Measurements from ENCODE around the gene SLC6A5. TPM values are rescaled to one million over a fixed set of nuclear protein-coding genes. Genes with fewer than 3 reads are reported as not detected.

Gene SLC6A5
- total RNA-seq, 2 donors from 2014 or later = 0.16 TPM; not detected in 1

DNA sequence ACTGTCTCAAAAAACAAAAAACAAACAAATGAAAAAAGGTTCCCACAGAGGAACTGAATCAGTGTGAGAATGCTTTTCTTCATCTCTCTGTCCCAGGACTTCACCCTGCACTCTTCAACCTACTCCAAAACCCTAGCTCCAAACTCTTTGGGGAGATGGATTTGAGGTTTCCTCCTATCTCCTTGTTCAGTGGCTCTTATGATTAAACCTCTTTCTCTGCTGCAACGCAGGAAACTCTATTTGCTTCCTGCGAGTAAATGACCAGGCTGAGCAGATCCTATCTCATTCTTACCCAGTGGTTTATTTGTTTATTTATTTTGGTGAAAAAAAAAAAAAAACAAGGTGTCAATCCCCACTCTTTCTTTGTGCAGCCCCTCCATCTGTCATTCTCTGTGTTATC, 12.0 kb downstream of the SLC6A5 start:
- intact Hi-C loops (cut with DNase I) = loop anchor here in 1 of 2 donors (2.0 kb wide), 1 partner anchor 221 kb away; no protein-coding TSS in a partner anchor
- ATAC-seq = no peak
- no peak for DNase-seq

DNA sequence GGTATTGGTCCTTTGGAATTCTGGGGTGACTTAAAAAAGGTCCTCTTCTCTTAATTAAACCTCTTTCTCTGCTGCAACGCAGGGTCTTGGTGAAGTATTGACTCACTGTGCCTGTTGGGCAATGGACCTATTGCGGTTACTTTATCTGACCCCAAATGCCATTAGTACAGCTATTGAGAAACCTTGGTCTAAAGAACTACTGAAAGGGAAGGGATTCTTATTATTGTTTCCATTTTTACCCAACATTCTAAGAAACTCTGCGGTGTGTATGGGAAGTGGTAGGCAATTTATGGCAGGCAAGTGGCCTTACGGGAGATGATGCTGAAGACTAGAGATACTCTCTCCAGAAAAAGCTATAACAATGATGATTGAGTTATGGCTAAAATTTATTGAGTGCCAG, 12.5 kb downstream of the SLC6A5 start:
- ATAC-seq = no peak
- intact Hi-C loops (cut with DNase I) = loop anchor here in 1 of 2 donors (2.0 kb wide), 1 partner anchor 221 kb away; no protein-coding TSS in a partner anchor
- no peak for DNase-seq

GRCh38 chr11:20612416-20612815, 13.0 kb downstream of the SLC6A5 start:
- ATAC-seq (no peak), DNase-seq (no peak)
- intact Hi-C loops (cut with DNase I) = no loop called here

DNA sequence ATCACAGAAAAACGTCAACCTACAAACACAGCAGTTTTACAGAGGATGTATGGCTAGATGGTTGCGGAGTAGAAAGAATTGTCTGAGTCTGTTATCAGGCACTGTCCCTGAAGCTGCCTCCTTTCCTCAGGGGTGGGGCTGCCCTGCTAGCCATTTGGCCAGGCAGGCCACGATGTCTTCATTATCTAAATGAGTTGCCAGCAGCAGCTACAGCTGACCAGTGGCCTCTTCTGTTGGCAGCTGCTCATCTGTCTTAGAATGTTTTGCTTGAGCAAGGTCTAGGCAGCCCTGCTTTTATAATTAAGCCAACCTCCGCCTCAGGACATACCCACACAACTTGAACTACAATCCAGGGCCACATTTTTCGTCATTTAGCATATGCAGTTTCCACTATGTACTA, 17.5 kb downstream of the SLC6A5 start:
- intact Hi-C loops (cut with DNase I) = no loop called here
- ATAC-seq (peak; percentile 31 to 32), DNase-seq (no peak)

GRCh38 chr11:20617346-20618005, 18.1 kb downstream of the SLC6A5 start:
- peak; percentile 78 to 87 for ATAC-seq
- intact Hi-C loops (cut with DNase I) = no loop called here
- DNase-seq = no peak

DNA sequence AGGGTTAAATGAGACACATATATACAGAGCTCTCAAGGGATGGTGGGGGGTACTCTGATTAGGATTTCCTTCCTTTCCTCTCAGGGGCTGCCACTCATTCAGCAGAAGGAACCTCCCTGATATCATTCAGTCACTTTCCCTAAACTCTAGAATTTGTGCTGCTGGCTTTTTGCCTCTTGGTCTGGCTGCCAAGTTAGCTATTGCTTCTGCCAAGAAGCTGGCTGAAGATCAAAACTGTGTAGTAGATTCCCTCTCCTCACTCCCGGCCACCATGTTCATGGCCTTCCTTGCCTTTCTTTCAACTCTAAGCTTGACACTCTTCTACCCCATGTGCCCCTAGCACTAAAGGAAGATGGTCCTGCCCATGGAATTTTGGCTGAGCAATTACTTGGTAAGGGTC, 18.7 kb downstream of the SLC6A5 start:
- DNase-seq = no peak
- ATAC-seq = peak in 1 of 2 donors; percentile 53
- intact Hi-C loops (cut with DNase I) = no loop called here

DNA sequence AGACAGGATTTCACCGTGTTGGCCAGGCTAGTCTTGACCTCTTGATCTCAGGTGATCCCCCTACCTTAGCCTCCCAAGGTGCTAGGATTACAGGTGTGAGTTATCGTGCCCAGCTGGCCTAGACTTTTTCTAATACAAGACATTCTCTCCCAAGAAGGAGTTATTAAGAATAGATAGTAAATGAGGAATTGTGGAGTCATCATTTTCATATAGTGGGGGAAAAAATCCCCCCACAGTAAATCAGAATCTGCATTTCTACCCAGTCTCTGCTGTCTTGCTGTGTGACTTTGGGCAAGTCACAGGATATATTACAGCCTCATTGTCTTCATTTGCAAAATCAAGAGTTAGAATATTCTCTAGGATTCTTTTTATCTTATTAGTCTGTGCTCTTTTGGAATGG, 21.6 kb downstream of the SLC6A5 start:
- DNase-seq (no peak), ATAC-seq (no peak)
- intact Hi-C loops (cut with DNase I) = no loop called here

- intact Hi-C loops (cut with DNase I) = no loop called here
- ATAC-seq = no peak
- no peak for DNase-seq
These were observed 22.3 kb downstream of the SLC6A5 start for GRCh38 chr11:20621679-20622078.

DNA sequence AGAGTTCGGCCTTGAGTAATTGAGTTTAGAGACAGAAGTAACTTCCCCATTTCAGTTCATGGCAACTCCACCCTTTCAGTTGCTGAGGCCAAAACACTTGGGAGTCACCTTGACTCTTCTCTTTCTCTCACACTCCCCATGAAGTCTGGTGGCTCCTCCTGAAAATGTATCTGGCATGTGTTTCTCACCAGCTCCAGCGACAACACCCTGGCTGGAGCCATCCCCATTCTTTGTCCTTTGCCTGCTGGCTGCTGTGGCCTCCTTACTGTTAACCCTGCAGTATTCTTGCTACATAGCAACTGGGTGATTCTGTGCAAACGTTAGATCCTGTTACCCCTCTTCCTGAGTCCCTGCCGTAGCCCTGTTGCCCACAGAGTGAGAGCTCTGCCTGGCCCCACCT, 23.8 kb downstream of the SLC6A5 start:
- DNase-seq (no peak), ATAC-seq (peak; percentile 38 to 78)
- intact Hi-C loops (cut with DNase I) = no loop called here

DNA sequence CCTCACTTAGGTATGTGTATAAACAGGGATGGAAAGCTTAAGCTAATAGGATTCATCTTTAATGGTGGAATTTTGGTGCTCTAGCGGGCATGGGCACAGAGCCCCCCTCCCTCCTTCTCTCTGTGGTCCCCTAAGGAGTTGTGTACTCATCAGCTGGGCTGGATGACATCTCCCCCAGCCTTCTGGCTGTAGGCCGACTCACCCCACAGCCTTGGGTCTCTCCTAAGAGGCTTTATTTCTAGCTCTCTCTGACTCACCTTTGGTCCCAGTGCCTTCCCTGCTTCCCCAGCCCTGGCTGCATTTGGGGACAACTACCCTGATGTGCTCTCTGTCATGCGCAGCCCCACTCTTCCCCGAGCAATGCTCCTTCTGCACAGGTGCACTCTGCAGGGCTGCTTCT, 26.9 kb downstream of the SLC6A5 start:
- DNase-seq = no peak
- peak; percentile 16 to 59 for ATAC-seq
- intact Hi-C loops (cut with DNase I) = no loop called here

DNA sequence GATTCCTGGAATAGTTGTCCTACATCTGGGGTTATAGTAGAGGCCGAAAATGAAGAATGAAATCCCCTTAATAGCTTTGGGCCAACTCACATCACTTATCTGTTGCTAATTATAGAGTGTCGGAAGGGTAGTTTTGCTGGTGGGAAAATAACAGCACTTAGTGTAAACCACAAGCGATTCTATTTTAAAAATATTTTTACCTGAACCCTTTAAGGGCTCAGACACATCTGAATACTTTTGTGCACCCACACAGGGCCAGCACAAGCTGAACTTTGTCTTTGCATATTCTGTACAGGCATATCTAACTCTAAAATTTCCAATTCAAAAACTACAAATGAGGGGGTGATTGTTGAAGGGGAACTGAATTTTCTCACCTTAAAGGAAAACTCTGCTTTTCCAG, 27.6 kb downstream of the SLC6A5 start:
- ATAC-seq (peak; percentile 39 to 40), DNase-seq (no peak)
- intact Hi-C loops (cut with DNase I) = no loop called here

DNA sequence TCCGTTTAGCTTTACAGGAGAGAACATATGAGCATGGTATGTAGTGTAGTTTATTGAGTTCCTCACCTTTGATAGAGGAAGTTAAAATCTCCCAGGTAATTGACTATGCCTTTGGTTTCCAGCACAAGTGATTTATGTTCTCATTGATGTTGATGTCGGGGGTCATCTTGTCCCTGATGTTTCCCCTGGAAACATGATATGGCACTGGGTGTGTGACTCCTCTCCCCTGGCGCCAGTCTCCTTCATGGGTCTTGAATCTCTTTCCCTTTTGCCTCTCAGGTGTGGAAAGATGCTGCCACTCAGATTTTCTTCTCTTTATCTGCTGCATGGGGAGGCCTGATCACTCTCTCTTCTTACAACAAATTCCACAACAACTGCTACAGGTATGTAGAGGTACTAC, 28.3 kb downstream of the SLC6A5 start:
- intact Hi-C loops (cut with DNase I) = no loop called here
- ATAC-seq (no peak), DNase-seq (no peak)

- intact Hi-C loops (cut with DNase I) = no loop called here
- DNase-seq (no peak), ATAC-seq (no peak)
These were observed 32.2 kb downstream of the SLC6A5 start for GRCh38 chr11:20631519-20632168.

GRCh38 chr11:20632169-20632532, 32.7 kb downstream of the SLC6A5 start:
- intact Hi-C loops (cut with DNase I) = no loop called here
- ATAC-seq = no peak

GRCh38 chr11:20634044-20634443, 34.6 kb downstream of the SLC6A5 start:
- DNase-seq = no peak
- intact Hi-C loops (cut with DNase I) = no loop called here
- ATAC-seq = no peak

More at GRCh38 chr11:20632169-20632532, 32.7 kb downstream of the SLC6A5 start:
- no peak for DNase-seq

GRCh38 chr11:20634781-20635180, 35.4 kb downstream of the SLC6A5 start:
- DNase-seq = no peak
- no peak for ATAC-seq
- intact Hi-C loops (cut with DNase I) = no loop called here

DNA sequence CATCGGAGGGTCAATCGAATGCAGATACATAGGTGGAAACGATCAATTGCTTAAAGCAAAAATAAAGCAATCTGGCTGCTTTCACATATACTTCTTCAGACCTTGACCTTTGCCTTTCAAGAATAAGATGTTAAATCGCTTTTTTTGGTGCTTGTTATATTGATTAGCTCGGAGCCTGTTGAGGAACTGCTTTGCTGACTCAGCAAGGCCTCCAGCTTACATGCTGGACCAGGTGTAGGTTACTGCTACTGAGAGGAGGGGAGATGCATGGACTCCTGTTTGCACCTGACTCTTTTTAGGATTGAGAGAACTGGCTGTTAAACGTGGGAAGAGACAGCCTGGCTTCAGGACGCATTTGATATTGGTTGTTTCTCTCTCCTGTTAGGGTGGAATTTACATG, 38.7 kb downstream of the SLC6A5 start:
- ATAC-seq = no peak
- intact Hi-C loops (cut with DNase I) = no loop called here
- no peak for DNase-seq

- ATAC-seq (no peak), DNase-seq (no peak)
- intact Hi-C loops (cut with DNase I) = loop anchor here in 1 of 2 donors (10.0 kb wide), 1 partner anchor 1665 kb away; no protein-coding TSS in a partner anchor
These were observed 40.3 kb downstream of the SLC6A5 start for GRCh38 chr11:20639688-20640087.

DNA sequence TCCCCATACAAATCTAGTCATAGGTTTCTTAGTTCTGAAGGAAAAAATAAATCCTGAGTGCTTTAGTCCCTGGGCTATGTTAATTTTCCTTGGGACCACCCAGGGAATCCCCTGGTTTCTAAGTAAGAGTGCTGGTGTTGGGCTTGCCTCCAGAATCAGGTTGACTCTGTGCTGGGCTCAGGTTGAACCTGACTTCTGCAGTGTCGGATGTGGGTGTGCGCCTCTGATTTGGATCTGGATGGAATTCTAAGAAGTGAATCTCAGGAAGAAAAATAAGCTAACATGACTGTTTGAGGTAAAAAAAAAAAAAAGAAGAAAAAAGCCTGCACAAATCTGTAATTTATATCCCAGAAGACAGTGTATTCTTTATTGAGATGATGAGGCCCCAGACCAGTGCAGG, 41.0 kb downstream of the SLC6A5 start:
- no peak for ATAC-seq
- intact Hi-C loops (cut with DNase I) = loop anchor here in 1 of 2 donors (10.0 kb wide), 1 partner anchor 1664 kb away; no protein-coding TSS in a partner anchor
- no peak for DNase-seq

DNA sequence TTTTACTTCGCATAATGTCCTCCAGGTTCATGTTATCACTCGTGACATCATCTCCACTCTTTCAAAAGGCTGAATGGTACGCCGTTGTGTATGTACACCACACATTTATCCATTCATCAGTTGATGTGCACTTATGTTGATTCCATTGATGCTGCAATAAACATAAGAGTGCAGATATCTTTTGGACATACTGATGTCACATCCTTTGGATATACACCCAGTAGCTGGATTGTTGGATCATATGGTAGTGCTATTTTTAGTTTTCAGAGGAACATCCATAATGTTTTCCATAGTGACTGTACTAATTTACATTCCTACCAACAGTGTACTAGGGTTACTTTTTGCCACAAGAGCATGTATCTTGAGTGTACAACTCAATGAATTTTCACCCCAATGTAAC, 45.0 kb downstream of the SLC6A5 start:
- ATAC-seq = no peak
- intact Hi-C loops (cut with DNase I) = loop anchor here in 1 of 2 donors (10.0 kb wide), 1 partner anchor 1660 kb away; no protein-coding TSS in a partner anchor
- DNase-seq = no peak

Measured in left cardiac atrium (tissue), 4 donors.